Measurements from ENCODE around the gene TMEM255A.

- TF ChIP-seq EZH2 (IDR thresholded peaks at IDR 0.05; ENCODE audit: low read length, missing control alignments), result no peak
- no peak for TF ChIP-seq CTCF (conservative IDR thresholded peaks at IDR 0.05 in 1 of 2, IDR thresholded peaks at IDR 0.05 in 1 of 2; ENCODE audit: low read depth in 1 of 2, low read length in 2 of 2)
These were observed 18.2 kb downstream of the TMEM255A start for GRCh38 chrX:120293015-120293414.

Data from fibroblast of lung (primary cell).